GM19452 (cell line): Measurements from ENCODE around the gene TAAR1.

Experiments used
- ATAC-seq: cut with Tn5 transposase; IDR thresholded peaks from one replicate; pipeline ENCODE4 v1.9.1; 2021; ENCODE audit not compliant: unreplicated experiment

TAAR1 gene

DNA sequence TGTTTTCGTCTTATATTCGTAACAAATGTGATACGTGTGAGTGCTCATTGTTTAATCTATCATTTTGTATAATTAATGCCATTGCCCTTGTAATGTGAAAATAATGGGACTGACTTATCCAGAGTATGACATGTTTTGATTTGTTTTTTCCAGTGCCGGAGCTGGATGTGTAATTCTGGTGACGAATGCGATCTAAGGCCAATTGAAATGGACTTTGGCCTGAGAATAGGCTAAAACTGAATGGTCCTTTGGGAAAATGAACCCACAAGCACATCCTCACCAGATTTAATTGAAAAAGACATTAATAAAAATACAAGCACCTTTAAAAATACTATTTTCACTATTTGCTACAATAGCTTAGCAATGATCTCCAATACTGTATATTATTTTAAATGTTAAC lies 62.8 kb downstream of the TAAR1 start:
- no peak for ATAC-seq
